ENCODE measurements around the gene AUTS2.

- TF ChIP-seq CTCF (conservative IDR thresholded peaks at IDR 0.05; ENCODE audit: low read depth, low read length) = no peak
- no peak for TF ChIP-seq EZH2 (IDR thresholded peaks at IDR 0.05; ENCODE audit: borderline replicate concordance, low read depth, low read length, poor library complexity, severe bottlenecking)
These were observed 762.3 kb downstream of the AUTS2 start for GRCh38 chr7:70360557-70360956.

Data from A673 (cell line).